ENCODE results near the gene ARHGAP24.
"Not testable (repeated sequence)": the region's sequence is repeated elsewhere in the genome, so short reads cannot be mapped to it uniquely, and the experiment has no call there.

ARHGAP24 gene

DNA sequence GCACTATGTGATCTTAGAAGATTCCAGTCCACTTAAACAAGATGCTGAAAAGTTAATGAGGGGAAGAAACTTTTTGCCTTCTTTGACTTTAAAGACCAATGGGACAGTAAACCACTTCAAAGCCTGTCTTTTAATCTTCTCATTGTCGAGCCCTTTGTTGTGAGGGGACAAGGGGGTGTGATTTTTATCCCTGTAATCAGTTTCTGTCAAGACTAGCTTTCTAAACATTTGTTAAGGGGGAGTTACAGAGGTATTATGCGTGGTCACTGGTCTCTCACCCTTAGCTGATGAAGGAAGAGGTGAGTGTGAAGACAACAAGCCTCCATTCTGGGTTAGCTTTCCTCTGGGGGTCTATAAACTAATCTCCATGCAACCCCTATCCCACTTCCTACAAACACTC lies 409.3 kb downstream of the ARHGAP24 start:
- TF ChIP-seq ZFX (IDR thresholded peaks at IDR 0.05; ENCODE audit: borderline replicate concordance) (no peak), CTCF (IDR thresholded peaks at IDR 0.05) (no peak)
- H3K27ac ChIP-seq: no peak overlapping the region

GRCh38 chr4:85886665-85887064 lies 411.7 kb downstream of the ARHGAP24 start:
- H3K27ac ChIP-seq: no peak overlapping the region
- TF ChIP-seq ZFX (IDR thresholded peaks at IDR 0.05; ENCODE audit: borderline replicate concordance) (no peak), CTCF (IDR thresholded peaks at IDR 0.05) (no peak)

- TF ChIP-seq CTCF (IDR thresholded peaks at IDR 0.05) (no peak), ZFX (IDR thresholded peaks at IDR 0.05; ENCODE audit: borderline replicate concordance) (no peak)
- H3K27ac ChIP-seq: no peak overlapping the region
Measured at GRCh38 chr4:85889314-85889713, 414.4 kb downstream of the ARHGAP24 start.

GRCh38 chr4:85895755-85896154 lies 420.8 kb downstream of the ARHGAP24 start:
- no peak overlapping the region for H3K27ac ChIP-seq
- TF ChIP-seq CTCF (IDR thresholded peaks at IDR 0.05) (no peak), ZFX (IDR thresholded peaks at IDR 0.05; ENCODE audit: borderline replicate concordance) (no peak)

GRCh38 chr4:85898231-85898630 lies 423.3 kb downstream of the ARHGAP24 start:
- no peak overlapping the region for H3K27ac ChIP-seq
- TF ChIP-seq ZFX (IDR thresholded peaks at IDR 0.05; ENCODE audit: borderline replicate concordance) (no peak), CTCF (IDR thresholded peaks at IDR 0.05) (no peak)

- H3K27ac ChIP-seq: no peak overlapping the region
- TF ChIP-seq CTCF (IDR thresholded peaks at IDR 0.05) (no peak), ZFX (IDR thresholded peaks at IDR 0.05; ENCODE audit: borderline replicate concordance) (no peak)
Measured at GRCh38 chr4:85901500-85901899, 426.6 kb downstream of the ARHGAP24 start.

GRCh38 chr4:85902647-85903046 lies 427.7 kb downstream of the ARHGAP24 start:
- H3K27ac ChIP-seq: not testable (repeated sequence)

- no peak overlapping the region for H3K27ac ChIP-seq
- no peak for TF ChIP-seq ZFX (IDR thresholded peaks at IDR 0.05; ENCODE audit: borderline replicate concordance)
- TF ChIP-seq CTCF (IDR thresholded peaks at IDR 0.05): no peak
Measured at GRCh38 chr4:85905761-85906160, 430.8 kb downstream of the ARHGAP24 start.

All from 22Rv1 (cell line).